Ectodermal cell (in vitro differentiated cells): ENCODE measurements around the gene ESYT1.

ENCODE experiments used
- H3K27ac ChIP-seq: 2 replicates; pipeline ENCODE4 v1.7.0; 2013; ENCODE audit warnings: mild to moderate bottlenecking, low read depth, low read length; ENCODE audit not compliant: insufficient read depth, poor library complexity, severe bottlenecking
- H3K27me3 ChIP-seq: 2 replicates; pipeline ENCODE4 v1.7.0; 2013; ENCODE audit warnings: mild to moderate bottlenecking, low read length; ENCODE audit not compliant: insufficient read depth, control insufficient read depth, poor library complexity, severe bottlenecking
- H3K36me3 ChIP-seq: one replicate; pipeline ENCODE4 v1.7.0; 2013; ENCODE audit warnings: low read length; ENCODE audit not compliant: control insufficient read depth, insufficient read depth
- H3K4me1 ChIP-seq: one replicate; pipeline ENCODE4 v1.7.0; 2013; ENCODE audit warnings: low read length; ENCODE audit not compliant: control insufficient read depth, insufficient read depth
- H3K4me3 ChIP-seq: 2 replicates; pipeline ENCODE4 v1.7.0; 2013; ENCODE audit warnings: low read depth, low read length, control low read depth; ENCODE audit not compliant: insufficient read depth
- H3K9me3 ChIP-seq: 2 replicates; pipeline ENCODE4 v1.7.0; 2013; ENCODE audit warnings: mild to moderate bottlenecking, low read length, moderate library complexity; ENCODE audit not compliant: control insufficient read depth
- WGBS, 2 experiments: methylation state at CpG; one replicate each; pipeline ENCODE4 v1.1.7; 2013; ENCODE audit warnings: missing lambda C conversion rate in 2 of 2; 5-methylcytosine and 5-hydroxymethylcytosine counted together

The ESYT1 gene

DNA sequence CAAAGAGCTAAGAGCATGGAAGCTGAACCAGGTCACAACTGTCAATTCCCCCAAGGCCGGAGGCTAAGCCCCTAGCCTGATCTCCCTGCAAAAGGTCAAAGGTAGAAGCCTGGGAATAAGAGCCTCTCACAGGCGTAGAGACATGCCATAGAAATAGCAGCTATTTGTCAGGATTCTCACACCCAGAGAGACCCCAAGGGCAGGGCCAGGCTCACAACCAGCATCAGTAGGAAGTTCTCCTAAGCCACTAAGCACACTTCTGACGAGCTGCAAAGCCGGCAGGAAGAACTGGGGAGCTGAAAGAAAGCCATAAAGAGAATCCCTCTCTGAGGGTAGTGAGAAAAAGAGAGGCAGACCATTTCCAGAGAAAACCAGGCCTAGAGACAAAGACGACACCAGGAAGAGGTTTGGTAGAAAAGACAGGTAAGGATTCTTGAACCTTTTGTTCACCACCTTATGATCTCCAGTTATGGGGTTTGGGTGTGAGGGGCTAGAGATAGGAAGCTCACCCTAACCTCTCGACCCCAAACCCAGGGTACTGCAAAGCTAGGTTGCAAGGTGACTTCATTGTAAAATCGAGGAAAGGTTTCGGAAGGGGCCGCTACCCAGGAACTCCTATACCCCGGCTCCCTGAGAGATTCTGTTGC, 60.2 kb downstream of the ESYT1 start:
- no peaks in the 10 kb centered on the region for H3K27me3 ChIP-seq
- H3K36me3 ChIP-seq: peaks cover 29% of the 10 kb centered on the region
- peak overlapping the region; percentile 95 for H3K4me3 ChIP-seq
- WGBS, 2 experiments: 12 to 15% methylated on average over 9 to 10 of the region's 10 CpGs
- H3K4me1 ChIP-seq: peaks cover 8% of the 10 kb centered on the region
- H3K27ac ChIP-seq: peak overlapping the region; percentile 92
- no peaks in the 10 kb centered on the region for H3K9me3 ChIP-seq

GRCh38 chr12:56188778-56189098, 60.7 kb downstream of the ESYT1 start:
- Histone ChIP-seq H3K4me3 (peak overlapping the region; percentile 95), H3K36me3 (peaks cover 24% of the 10 kb centered on the region), H3K9me3 (no peaks in the 10 kb centered on the region), H3K4me1 (peaks cover 8% of the 10 kb centered on the region), H3K27me3 (no peaks in the 10 kb centered on the region), H3K27ac (peak overlapping the region; percentile 92)
- 0% methylated on average over 17 of the region's 17 CpGs for WGBS, 2 experiments

GRCh38 chr12:56189099-56189917, 61.2 kb downstream of the ESYT1 start, which contains the start of gene SMARCC2:
Gene SMARCC2, minus strand, starts transcription at chr12:56189483. Its CDS starts 22 bp downstream, at chr12:56189461.
- H3K27ac ChIP-seq: peak within 1 kb of the TSS; percentile 92
- peak within 1 kb of the TSS; percentile 95 for H3K4me3 ChIP-seq
- peaks cover 18% of the 10 kb centered on the region for H3K36me3 ChIP-seq
- no peaks in the 10 kb centered on the region for H3K27me3 ChIP-seq
- no peaks in the 10 kb centered on the region for H3K9me3 ChIP-seq
- WGBS, 2 experiments: 0% methylated on average over 93 of the region's 93 CpGs
- peaks cover 8% of the 10 kb centered on the region for H3K4me1 ChIP-seq

- 3 to 4% methylated on average over 42 of the region's 42 CpGs for WGBS, 2 experiments
- H3K4me1 ChIP-seq: peaks cover 8% of the 10 kb centered on the region
- peak overlapping the region; percentile 95 for H3K4me3 ChIP-seq
- peak overlapping the region; percentile 58 for H3K27ac ChIP-seq
- peaks cover 11% of the 10 kb centered on the region for H3K36me3 ChIP-seq
- no peaks in the 10 kb centered on the region for H3K27me3 ChIP-seq
- no peaks in the 10 kb centered on the region for H3K9me3 ChIP-seq
Observed at GRCh38 chr12:56189918-56190694, 62.0 kb downstream of the ESYT1 start.

DNA sequence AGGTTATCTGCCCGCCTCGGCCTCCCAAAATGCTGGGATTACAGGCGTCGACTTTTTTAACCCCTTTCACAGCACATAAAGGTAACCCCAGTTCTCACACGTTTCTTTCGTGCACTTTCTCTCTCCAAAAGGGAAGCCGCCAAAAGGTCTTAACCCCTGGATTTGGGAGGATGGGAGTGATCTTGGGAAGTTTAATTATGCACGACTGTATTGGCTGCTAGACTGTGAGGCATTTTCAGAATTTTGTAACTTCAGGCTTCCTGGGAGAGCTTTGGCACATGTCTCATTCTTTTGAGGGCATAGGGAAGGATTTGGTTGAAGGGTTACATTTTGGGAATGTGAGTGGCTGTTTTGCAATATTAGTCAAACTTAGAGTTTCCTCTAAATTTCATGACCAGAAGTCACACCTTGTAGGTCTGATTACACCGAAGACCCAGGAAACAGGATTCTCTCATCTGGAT, 62.7 kb downstream of the ESYT1 start:
- Histone ChIP-seq H3K27ac (no peak overlapping the region), H3K9me3 (no peaks in the 10 kb centered on the region), H3K27me3 (no peaks in the 10 kb centered on the region), H3K4me3 (peak overlapping the region; percentile 95), H3K36me3 (peaks cover 11% of the 10 kb centered on the region), H3K4me1 (peaks cover 8% of the 10 kb centered on the region)
- 40 to 43% methylated on average over 9 of the region's 9 CpGs for WGBS, 2 experiments

DNA sequence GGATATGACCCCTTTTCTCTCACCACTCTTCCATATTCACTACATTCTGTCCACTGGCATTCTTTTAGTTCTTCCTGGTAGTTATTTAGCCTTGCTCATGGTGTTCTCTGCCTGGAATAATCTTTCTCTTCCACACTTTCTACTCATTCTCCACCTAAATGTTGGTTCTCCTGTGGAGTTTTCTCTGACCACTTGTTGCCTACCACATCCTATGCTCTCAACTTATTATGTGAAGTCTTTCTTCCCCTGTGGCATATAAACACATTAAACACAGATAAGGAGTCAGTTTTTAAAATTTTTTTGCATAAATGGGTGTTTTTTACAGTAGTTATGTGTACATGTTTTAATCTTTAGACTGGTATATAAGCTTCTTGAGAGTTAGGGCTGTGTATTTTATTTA, 64.5 kb downstream of the ESYT1 start:
- H3K36me3 ChIP-seq: no peaks in the 10 kb centered on the region
- no peaks in the 10 kb centered on the region for H3K27me3 ChIP-seq
- peaks cover 5% of the 10 kb centered on the region for H3K4me1 ChIP-seq
- H3K9me3 ChIP-seq: no peaks in the 10 kb centered on the region
- no peak overlapping the region for H3K4me3 ChIP-seq
- H3K27ac ChIP-seq: no peak overlapping the region

GRCh38 chr12:56193025-56193578, 65.0 kb downstream of the ESYT1 start:
- H3K36me3 ChIP-seq: no peaks in the 10 kb centered on the region
- no peaks in the 10 kb centered on the region for H3K27me3 ChIP-seq
- H3K4me1 ChIP-seq: peaks cover under 1% of the 10 kb centered on the region
- H3K4me3 ChIP-seq: no peak overlapping the region
- WGBS, 2 experiments: 33 to 47% methylated on average over 1 of the region's 1 CpG
- no peaks in the 10 kb centered on the region for H3K9me3 ChIP-seq
- H3K27ac ChIP-seq: no peak overlapping the region
